Colon (tissue), 2 donors: Measurements from ENCODE around the gene ZSWIM8.
"Not testable (repeated sequence)": the region's sequence is repeated elsewhere in the genome, so short reads cannot be mapped to it uniquely, and the experiment has no call there.

ENCODE experiments used
- FAIRE-seq: peaks from 2 replicates; lab custom pipeline; 2012; peaks lifted over from hg19 to GRCh38; lab: Jason Lieb, UNC
- donor health status: control.
- donor health status: control.

The ZSWIM8 gene

GRCh38 chr10:73772281-73773151 is 12.9 kb upstream of the ZSWIM8 start:
- no peak for FAIRE-seq

GRCh38 chr10:73773152-73773879 is 12.1 kb upstream of the ZSWIM8 start:
- no peak for FAIRE-seq

- no peak for FAIRE-seq
Measured at GRCh38 chr10:73774637-73775036, 10.8 kb upstream of the ZSWIM8 start.

- FAIRE-seq: no peak
Measured at GRCh38 chr10:73779018-73779417, 6.4 kb upstream of the ZSWIM8 start.

- FAIRE-seq: no peak
Measured at GRCh38 chr10:73779539-73780197, 5.7 kb upstream of the ZSWIM8 start.

GRCh38 chr10:73780301-73780700 is 5.1 kb upstream of the ZSWIM8 start:
- FAIRE-seq: no peak

GRCh38 chr10:73780966-73781365 is 4.4 kb upstream of the ZSWIM8 start:
- FAIRE-seq: no peak

GRCh38 chr10:73781548-73781878 is 3.9 kb upstream of the ZSWIM8 start:
- FAIRE-seq: no peak

- no peak for FAIRE-seq
Measured at GRCh38 chr10:73781879-73782748, 3.3 kb upstream of the ZSWIM8 start, which contains the start of gene CHCHD1. TSS of gene CHCHD1 (plus strand) at chr10:73782048. CDS start at chr10:73782076, 28 bp downstream.

GRCh38 chr10:73782749-73783085 is 2.7 kb upstream of the ZSWIM8 start:
- no peak for FAIRE-seq

- FAIRE-seq: no peak
Measured at GRCh38 chr10:73785721-73786511, 510 bp downstream of the ZSWIM8 start.

GRCh38 chr10:73786512-73786885 is 1.1 kb downstream of the ZSWIM8 start:
- no peak for FAIRE-seq

GRCh38 chr10:73787031-73787800 is 1.8 kb downstream of the ZSWIM8 start:
- not testable (repeated sequence) for FAIRE-seq

- FAIRE-seq: no peak
Measured at GRCh38 chr10:73788864-73789658, 3.7 kb downstream of the ZSWIM8 start.

GRCh38 chr10:73789659-73790055 is 4.3 kb downstream of the ZSWIM8 start:
- no peak for FAIRE-seq

GRCh38 chr10:73790886-73791625 is 5.7 kb downstream of the ZSWIM8 start:
- FAIRE-seq: no peak

- no peak for FAIRE-seq
Measured at GRCh38 chr10:73791871-73792400, 6.5 kb downstream of the ZSWIM8 start.

- FAIRE-seq: no peak
Measured at GRCh38 chr10:73793456-73793855, 8.1 kb downstream of the ZSWIM8 start.

- not testable (repeated sequence) for FAIRE-seq
Measured at GRCh38 chr10:73795491-73795890, 10.1 kb downstream of the ZSWIM8 start.
